ENCODE data around the gene PLEKHA5. TPM values are rescaled to one million over a fixed set of nuclear protein-coding genes. Genes with fewer than 3 reads are reported as not detected.

The PLEKHA5 gene
- total and polyA plus RNA-seq, 2 experiments from 2014 or later: 82.8 to 112 TPM

DNA sequence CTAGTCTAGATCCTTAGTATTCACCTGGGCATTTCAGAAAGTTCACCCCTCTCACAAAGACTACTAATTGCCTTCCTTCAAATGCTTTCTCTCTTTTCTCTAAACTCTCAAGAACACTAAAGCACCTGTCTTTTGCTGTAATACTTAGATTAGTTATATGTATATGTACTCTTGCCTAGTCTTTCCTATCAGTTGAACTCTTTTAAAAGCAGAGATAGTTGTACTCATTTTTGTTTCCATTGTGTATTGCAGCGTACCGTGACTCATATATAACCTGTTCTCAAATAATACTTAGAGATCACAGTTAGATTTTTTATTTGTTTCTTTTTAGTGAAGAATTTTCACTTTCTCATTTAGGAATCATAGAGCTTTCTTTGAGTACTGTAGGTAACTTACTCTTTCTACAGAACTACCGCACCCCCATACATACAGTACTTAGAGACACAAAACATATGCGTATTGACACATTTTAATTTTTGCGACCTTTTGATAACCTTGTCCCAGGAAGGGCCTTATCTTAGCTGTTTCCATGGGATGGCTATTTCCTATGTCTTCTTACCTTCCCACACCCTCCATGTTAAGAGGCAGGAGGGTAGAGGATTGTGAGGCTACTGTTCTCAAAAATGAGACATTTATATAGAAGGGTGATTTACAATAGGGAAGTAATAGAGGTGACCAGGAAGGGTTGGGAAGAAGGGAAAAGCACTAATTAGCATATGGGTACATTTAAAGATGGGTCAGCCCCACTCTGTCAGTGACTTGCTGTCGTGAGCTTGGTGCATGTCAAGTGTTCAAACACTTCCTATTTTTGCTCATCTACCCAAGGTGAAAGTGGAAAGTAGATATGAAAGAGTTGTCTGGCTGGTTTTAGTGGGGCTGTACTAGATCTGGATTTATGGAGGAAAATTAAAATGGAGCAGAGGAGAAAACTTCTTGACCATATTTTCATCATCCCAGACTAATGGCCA is 74.3 kb downstream of the PLEKHA5 start:
- no peak overlapping the region for H3K27ac ChIP-seq (ENCODE audit: low read depth)
- no peak overlapping the region for H2AFZ ChIP-seq
- H3K4me1 ChIP-seq (ENCODE audit: insufficient read depth): peaks cover 41% of the 10 kb centered on the region
- no peak overlapping the region for H3K4me3 ChIP-seq
- H3K27me3 ChIP-seq (ENCODE audit: insufficient read depth): no peaks in the 10 kb centered on the region
- H3K4me2 ChIP-seq: 0 out of 2 replicates have a peak overlapping the region, but pooled peaks have one; percentile 27
- no peak overlapping the region for H3K27ac Mint-ChIP-seq
- H3F3A ChIP-seq (replicated peaks; ENCODE audit: low read depth): no peaks in the 10 kb centered on the region
- peaks cover 22% of the 10 kb centered on the region for H4K20me1 ChIP-seq (replicated peaks; ENCODE audit: insufficient read depth)
- no peaks in the 10 kb centered on the region for H3K9me2 ChIP-seq (ENCODE audit: insufficient read depth)
- no peaks in the 10 kb centered on the region for H3K27me3 Mint-ChIP-seq (ENCODE audit: insufficient read depth, low read depth, poor library complexity)
- ATAC-seq: no peak; the same call in 2 of the 3 replicates
- peaks cover 99% of the 10 kb centered on the region for H3K79me2 ChIP-seq (replicated peaks; ENCODE audit: insufficient read depth)
- no peaks in the 10 kb centered on the region; the same call in 1 of the 2 replicates for H3K36me3 ChIP-seq (ENCODE audit: insufficient read depth)
- H3K9me3 Mint-ChIP-seq: no peaks in the 10 kb centered on the region
- no peak for DNase-seq (ENCODE audit: low spot score)
- TF ChIP-seq EZH2phosphoT487 (IDR thresholded peaks at IDR 0.05; ENCODE audit: unreplicated experiment) (no peak), ETS1 (IDR thresholded peaks at IDR 0.05) (no peak), ZNF114 (CRISPR knock-in tag; IDR thresholded peaks at IDR 0.05) (no peak), CREB1 (CRISPR knock-in tag; IDR thresholded peaks at IDR 0.05; ENCODE audit: low read depth) (no peak), CTCF (conservative IDR thresholded peaks at IDR 0.05; ENCODE audit: low read depth in 2 of 2) (no peak), EZH2 (IDR thresholded peaks at IDR 0.05; ENCODE audit: low read depth, unreplicated experiment) (no peak), JUNB (IDR thresholded peaks at IDR 0.05; ENCODE audit: unreplicated experiment) (no peak), REST (IDR thresholded peaks at IDR 0.05; ENCODE audit: unreplicated experiment) (no peak), STAT1 (IDR thresholded peaks at IDR 0.05; ENCODE audit: unreplicated experiment) (no peak), ZNF331 (CRISPR knock-in tag; IDR thresholded peaks at IDR 0.05; ENCODE audit: low read depth) (no peak), POLR2AphosphoS5 (IDR thresholded peaks at IDR 0.05; ENCODE audit: low read depth) (no peak), NANOG (IDR thresholded peaks at IDR 0.05; ENCODE audit: borderline replicate concordance) (no peak)
- TF ChIP-seq, protein P1, sequence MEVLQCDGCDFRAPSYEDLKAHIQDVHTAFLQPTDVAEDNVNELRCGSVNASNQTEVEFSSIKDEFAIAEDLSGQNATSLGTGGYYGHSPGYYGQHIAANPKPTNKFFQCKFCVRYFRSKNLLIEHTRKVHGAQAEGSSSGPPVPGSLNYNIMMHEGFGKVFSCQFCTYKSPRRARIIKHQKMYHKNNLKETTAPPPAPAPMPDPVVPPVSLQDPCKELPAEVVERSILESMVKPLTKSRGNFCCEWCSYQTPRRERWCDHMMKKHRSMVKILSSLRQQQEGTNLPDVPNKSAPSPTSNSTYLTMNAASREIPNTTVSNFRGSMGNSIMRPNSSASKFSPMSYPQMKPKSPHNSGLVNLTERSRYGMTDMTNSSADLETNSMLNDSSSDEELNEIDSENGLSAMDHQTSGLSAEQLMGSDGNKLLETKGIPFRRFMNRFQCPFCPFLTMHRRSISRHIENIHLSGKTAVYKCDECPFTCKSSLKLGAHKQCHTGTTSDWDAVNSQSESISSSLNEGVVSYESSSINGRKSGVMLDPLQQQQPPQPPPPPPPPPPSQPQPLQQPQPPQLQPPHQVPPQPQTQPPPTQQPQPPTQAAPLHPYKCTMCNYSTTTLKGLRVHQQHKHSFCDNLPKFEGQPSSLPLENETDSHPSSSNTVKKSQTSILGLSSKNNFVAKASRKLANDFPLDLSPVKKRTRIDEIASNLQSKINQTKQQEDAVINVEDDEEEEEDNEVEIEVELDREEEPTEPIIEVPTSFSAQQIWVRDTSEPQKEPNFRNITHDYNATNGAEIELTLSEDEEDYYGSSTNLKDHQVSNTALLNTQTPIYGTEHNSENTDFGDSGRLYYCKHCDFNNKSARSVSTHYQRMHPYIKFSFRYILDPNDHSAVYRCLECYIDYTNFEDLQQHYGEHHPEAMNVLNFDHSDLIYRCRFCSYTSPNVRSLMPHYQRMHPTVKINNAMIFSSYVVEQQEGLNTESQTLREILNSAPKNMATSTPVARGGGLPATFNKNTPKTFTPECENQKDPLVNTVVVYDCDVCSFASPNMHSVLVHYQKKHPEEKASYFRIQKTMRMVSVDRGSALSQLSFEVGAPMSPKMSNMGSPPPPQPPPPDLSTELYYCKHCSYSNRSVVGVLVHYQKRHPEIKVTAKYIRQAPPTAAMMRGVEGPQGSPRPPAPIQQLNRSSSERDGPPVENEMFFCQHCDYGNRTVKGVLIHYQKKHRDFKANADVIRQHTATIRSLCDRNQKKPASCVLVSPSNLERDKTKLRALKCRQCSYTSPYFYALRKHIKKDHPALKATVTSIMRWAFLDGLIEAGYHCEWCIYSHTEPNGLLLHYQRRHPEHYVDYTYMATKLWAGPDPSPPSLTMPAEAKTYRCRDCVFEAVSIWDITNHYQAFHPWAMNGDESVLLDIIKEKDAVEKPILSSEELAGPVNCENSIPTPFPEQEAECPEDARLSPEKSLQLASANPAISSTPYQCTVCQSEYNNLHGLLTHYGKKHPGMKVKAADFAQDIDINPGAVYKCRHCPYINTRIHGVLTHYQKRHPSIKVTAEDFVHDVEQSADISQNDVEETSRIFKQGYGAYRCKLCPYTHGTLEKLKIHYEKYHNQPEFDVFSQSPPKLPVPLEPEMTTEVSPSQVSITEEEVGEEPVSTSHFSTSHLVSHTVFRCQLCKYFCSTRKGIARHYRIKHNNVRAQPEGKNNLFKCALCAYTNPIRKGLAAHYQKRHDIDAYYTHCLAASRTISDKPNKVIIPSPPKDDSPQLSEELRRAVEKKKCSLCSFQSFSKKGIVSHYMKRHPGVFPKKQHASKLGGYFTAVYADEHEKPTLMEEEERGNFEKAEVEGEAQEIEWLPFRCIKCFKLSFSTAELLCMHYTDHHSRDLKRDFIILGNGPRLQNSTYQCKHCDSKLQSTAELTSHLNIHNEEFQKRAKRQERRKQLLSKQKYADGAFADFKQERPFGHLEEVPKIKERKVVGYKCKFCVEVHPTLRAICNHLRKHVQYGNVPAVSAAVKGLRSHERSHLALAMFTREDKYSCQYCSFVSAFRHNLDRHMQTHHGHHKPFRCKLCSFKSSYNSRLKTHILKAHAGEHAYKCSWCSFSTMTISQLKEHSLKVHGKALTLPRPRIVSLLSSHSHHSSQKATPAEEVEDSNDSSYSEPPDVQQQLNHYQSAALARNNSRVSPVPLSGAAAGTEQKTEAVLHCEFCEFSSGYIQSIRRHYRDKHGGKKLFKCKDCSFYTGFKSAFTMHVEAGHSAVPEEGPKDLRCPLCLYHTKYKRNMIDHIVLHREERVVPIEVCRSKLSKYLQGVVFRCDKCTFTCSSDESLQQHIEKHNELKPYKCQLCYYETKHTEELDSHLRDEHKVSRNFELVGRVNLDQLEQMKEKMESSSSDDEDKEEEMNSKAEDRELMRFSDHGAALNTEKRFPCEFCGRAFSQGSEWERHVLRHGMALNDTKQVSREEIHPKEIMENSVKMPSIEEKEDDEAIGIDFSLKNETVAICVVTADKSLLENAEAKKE (CRISPR knock-in tag; IDR thresholded peaks at IDR 0.05): no peak
- peaks cover 19% of the 10 kb centered on the region for H3K36me3 Mint-ChIP-seq (ENCODE audit: low read depth)
- peaks cover 41% of the 10 kb centered on the region for H3K4me1 Mint-ChIP-seq
- no peak overlapping the region for H3K4me3 Mint-ChIP-seq

Measured in GM23338 (cell line).